ENCODE results near the gene ZDHHC6.

The ZDHHC6 gene

DNA sequence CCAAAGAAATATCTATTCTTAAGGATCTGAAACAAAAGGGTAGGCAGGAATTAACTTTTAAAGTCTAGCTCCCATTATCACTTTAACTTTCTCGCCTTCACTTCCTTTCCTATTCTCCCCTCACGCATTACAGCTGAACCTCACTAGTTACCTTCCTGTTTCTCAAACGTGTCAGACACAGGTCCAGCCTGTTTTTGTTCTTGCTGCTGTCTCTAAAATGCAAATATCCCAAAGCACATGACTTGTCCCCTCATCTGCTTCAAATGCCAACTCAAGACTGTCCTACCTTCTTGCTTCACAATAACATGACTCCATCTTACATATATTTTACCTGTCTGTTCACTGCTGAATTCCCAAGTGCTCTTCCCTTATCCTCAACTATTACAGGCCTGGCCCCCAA is 17.6 kb downstream of the ZDHHC6 start:
- peaks cover 46 to 81% (median 47%) of the 10 kb centered on the region in 3 donors for H3K36me3 ChIP-seq
- H3K4me3 ChIP-seq = no peak overlapping the region
- H3K4me1 ChIP-seq = no peaks in the 10 kb centered on the region
- TF ChIP-seq, protein P1, sequence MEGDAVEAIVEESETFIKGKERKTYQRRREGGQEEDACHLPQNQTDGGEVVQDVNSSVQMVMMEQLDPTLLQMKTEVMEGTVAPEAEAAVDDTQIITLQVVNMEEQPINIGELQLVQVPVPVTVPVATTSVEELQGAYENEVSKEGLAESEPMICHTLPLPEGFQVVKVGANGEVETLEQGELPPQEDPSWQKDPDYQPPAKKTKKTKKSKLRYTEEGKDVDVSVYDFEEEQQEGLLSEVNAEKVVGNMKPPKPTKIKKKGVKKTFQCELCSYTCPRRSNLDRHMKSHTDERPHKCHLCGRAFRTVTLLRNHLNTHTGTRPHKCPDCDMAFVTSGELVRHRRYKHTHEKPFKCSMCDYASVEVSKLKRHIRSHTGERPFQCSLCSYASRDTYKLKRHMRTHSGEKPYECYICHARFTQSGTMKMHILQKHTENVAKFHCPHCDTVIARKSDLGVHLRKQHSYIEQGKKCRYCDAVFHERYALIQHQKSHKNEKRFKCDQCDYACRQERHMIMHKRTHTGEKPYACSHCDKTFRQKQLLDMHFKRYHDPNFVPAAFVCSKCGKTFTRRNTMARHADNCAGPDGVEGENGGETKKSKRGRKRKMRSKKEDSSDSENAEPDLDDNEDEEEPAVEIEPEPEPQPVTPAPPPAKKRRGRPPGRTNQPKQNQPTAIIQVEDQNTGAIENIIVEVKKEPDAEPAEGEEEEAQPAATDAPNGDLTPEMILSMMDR (IDR thresholded peaks at IDR 0.05) = no peak
- H3K27me3 ChIP-seq = no peaks in the 10 kb centered on the region
- no peaks in the 10 kb centered on the region for H3K9me3 ChIP-seq
- H3K27ac ChIP-seq = no peak overlapping the region
- no peak for DNase-seq
- intact Hi-C loops (cut with DNase I; ENCODE audit: low total_unique reads) = no loop called here

DNA sequence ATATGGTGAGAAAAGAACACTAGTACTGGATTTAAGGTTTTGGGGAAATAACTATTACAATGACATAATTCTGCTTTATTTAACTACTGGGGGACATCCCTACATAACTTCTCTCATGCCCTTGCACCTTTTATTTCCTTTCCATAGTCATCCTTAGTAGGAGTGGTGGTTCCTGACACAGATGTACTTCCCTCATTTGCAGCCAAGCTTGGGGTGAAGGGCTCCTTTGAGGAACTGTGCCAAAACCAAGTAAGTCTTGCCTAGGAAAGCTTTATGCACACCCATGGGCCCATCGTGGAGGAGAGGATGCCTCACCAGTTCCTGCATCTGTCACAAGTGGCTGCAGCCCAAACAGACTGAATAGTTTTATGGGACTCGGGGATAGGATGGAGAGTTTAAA is 20.6 kb downstream of the ZDHHC6 start:
- no peaks in the 10 kb centered on the region for H3K4me1 ChIP-seq
- no peak for DNase-seq
- H3K9me3 ChIP-seq = no peaks in the 10 kb centered on the region
- no peaks in the 10 kb centered on the region for H3K27me3 ChIP-seq
- intact Hi-C loops (cut with DNase I; ENCODE audit: low total_unique reads) = no loop called here
- no peak overlapping the region for H3K4me3 ChIP-seq
- H3K27ac ChIP-seq = no peak overlapping the region
- H3K36me3 ChIP-seq = peaks cover 16 to 60% (median 20%) of the 10 kb centered on the region in 3 donors
- TF ChIP-seq, protein P1 (IDR thresholded peaks at IDR 0.05) = no peak

DNA sequence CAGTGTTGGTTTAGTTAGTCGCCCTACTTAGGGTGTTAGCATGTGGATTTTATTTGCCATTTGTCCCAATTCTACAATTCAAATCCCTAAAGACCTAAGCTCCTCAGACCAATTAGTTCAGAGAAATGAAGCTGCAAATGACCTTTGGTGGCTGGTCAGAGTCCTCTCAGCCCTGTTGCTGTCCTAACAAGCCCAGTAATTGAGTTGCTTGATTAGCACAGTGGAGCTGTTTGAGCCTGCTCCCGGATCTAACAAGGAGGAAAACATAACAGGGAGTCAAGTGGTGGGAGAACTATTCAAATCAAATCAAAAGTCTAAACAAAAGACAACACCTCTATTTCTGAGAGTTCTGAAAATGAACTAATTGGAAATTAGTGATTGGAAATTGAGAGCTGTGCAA is 22.1 kb downstream of the ZDHHC6 start:
- no peaks in the 10 kb centered on the region for H3K4me1 ChIP-seq
- no peaks in the 10 kb centered on the region for H3K27me3 ChIP-seq
- intact Hi-C loops (cut with DNase I; ENCODE audit: low total_unique reads) = no loop called here
- DNase-seq = no peak
- H3K9me3 ChIP-seq = no peaks in the 10 kb centered on the region
- TF ChIP-seq, protein P1 (IDR thresholded peaks at IDR 0.05) = no peak
- no peak overlapping the region for H3K27ac ChIP-seq
- H3K36me3 ChIP-seq = peaks cover 2 to 45% (median 9%) of the 10 kb centered on the region in 3 donors
- H3K4me3 ChIP-seq = no peak overlapping the region

DNA sequence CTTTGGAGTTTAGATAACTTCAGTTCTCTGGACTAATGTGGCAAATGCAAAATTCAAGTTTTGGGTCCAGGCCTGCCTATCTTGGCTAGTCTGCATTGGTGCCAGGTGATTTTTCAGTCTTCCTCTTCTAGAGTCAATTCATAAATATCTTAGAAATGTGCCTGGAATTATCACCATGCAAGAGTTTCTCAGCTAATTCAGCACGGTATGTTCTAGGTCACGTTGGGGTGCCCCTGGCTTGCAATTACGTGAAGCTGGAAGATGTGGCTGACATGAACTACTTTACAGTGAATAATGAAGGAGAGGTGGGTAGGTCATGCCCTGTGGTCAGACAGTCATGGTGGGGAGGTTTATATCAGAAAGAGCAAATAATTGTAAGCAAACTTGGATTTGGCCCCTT is 25.0 kb downstream of the ZDHHC6 start:
- Histone ChIP-seq H3K27me3 (no peaks in the 10 kb centered on the region), H3K36me3 (peaks cover 0 to 23% (median 0%) of the 10 kb centered on the region in 3 donors), H3K4me3 (no peak overlapping the region), H3K4me1 (no peaks in the 10 kb centered on the region), H3K9me3 (no peaks in the 10 kb centered on the region), H3K27ac (no peak overlapping the region)
- intact Hi-C loops (cut with DNase I; ENCODE audit: low total_unique reads) = no loop called here
- TF ChIP-seq, protein P1 (IDR thresholded peaks at IDR 0.05) = no peak
- no peak for DNase-seq

DNA sequence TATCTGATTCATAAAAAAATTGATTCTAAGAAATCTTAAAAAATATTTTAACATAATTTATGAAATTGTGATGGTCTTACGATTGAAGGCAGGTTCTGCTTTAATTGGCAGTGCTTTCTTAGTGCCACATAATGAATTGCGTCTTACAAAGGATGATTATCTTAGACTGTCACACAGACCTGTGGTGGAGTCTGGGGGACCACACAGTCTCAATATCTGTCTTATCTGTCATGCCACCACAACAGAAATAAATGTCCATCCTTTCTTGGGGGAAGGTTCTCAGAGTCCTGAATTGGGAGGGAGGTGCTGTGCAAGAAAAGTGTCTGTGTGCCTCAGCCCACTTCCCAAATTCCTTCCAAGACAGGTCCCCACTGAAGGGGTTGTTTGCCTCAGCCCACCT is 34.0 kb downstream of the ZDHHC6 start:
- H3K4me3 ChIP-seq = no peak overlapping the region
- H3K9me3 ChIP-seq = no peaks in the 10 kb centered on the region
- H3K27me3 ChIP-seq = no peaks in the 10 kb centered on the region
- DNase-seq = no peak
- H3K27ac ChIP-seq = no peak overlapping the region
- H3K36me3 ChIP-seq = no peaks in the 10 kb centered on the region
- H3K4me1 ChIP-seq = no peaks in the 10 kb centered on the region
- TF ChIP-seq, protein P1 (IDR thresholded peaks at IDR 0.05) = no peak
- intact Hi-C loops (cut with DNase I; ENCODE audit: low total_unique reads) = no loop called here

DNA sequence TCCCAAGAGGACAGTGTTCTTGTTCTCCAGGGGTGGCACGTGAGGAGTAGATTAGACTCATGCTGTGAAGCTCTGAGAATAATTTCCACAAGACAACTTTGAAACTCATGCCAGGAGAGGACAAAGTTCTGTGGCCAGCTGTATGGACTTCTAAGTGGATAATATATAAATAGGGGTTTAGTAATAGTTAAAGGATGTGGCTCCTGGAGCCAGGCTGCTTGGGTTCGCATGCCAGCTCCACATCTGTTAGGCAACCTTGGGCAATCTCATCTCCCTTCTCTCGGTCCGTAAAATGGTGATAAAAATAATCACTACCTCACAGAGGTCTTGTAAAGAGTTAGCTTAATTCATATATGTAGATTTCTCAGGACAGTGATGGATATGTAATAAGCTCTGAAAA is 37.0 kb downstream of the ZDHHC6 start:
- TF ChIP-seq, protein P1 (IDR thresholded peaks at IDR 0.05) = no peak
- no peaks in the 10 kb centered on the region for H3K27me3 ChIP-seq
- no peaks in the 10 kb centered on the region for H3K36me3 ChIP-seq
- no peak overlapping the region for H3K4me3 ChIP-seq
- H3K9me3 ChIP-seq = no peaks in the 10 kb centered on the region
- intact Hi-C loops (cut with DNase I; ENCODE audit: low total_unique reads) = no loop called here
- H3K4me1 ChIP-seq = no peaks in the 10 kb centered on the region
- DNase-seq = no peak
- no peak overlapping the region for H3K27ac ChIP-seq

Data from tibial artery (tissue), 4 donors.